GM18909 (cell line): ENCODE measurements around the gene RAD51B.
"Not testable (repeated sequence)": the region's sequence is repeated elsewhere in the genome, so short reads cannot be mapped to it uniquely, and the experiment has no call there.

Experiments used
- ATAC-seq: cut with Tn5 transposase; IDR thresholded peaks from one replicate; pipeline ENCODE4 v1.9.1; 2021; ENCODE audit warnings: mild to moderate bottlenecking; ENCODE audit not compliant: unreplicated experiment, poor library complexity

The RAD51B gene

DNA sequence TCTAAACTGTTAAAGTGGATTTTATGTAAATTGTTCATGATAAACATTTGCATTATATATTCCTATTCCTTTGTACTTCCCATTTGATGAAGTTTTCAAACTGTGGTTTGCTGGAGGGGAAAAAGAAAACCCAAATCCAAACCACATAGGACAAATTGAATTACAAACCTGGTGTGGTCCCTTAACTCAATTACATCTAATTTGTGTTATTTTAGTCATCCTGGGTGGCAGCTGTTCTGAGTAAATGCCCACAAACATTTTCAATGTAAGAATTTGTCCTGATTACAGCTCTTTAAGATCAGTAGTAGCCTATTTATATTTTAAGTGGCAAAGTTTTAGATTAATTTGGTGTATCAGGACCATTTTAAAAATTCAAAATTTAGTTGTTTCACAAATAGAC, 153.9 kb downstream of the RAD51B start:
- no peak for ATAC-seq

DNA sequence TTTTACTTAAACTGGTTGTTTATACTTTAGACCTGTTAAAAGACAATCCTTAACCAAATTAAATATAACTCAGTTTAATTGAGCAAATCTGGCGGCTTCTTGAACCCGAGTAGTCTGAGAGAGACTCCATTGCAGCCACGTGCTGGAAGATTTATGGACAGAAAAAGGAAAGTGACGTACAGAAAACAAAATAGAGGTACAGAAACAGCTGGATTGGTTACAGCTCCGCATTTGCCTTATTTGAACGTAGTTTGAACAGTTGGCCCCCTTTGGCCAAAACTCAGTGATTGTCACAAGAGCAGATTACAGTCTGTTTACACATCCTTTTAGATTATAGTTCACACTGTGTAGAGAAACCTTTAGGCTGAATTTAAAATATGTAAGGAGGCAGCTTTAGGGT, 155.9 kb downstream of the RAD51B start:
- ATAC-seq = no peak

DNA sequence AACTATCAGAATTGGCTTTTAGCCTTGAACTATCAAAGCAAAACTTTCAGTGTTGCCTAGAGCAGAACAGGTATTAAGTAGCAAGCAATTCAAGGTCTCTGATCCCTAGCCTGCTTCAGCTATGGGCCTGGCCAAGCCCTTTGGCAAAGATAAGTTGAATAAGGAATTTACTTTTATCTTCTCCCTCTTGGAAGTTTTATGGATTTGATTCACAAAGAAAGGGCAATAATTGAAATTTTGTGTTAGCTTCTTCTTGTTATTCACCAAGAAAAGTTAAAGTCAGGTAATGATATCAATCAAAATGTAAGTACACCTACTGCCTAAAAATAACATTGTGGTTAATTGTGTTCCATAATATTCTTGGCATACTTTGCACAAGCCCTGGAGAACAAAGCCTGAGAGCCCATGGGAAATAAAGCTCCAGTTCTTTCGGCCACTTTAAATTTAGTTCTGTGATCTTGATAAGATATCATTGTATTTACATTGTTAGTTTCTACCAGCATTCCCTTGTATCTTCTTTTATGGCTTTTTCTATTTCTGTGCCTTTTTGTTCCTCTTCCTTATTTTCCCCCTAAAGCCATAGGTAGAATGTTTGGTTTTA, 158.0 kb downstream of the RAD51B start:
- no peak for ATAC-seq

DNA sequence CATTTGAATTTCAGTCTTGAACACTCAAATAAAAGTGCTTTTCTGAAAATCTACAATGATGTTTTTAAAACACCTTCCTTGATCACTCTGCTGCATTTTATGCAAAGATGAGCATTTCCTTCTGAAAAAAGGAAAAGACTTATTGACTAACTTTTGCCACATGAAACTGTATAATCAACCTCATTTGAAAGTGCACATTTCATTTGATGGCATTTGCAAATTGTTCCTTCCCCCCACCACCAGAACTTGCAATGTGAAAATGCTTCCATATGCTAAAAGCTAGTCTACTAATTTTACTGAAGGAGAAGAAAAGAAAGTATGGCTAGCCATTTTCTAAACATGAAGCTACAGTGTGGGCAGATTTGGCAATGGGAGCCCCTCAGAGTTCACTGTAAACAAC, 159.2 kb downstream of the RAD51B start:
- ATAC-seq = no peak

DNA sequence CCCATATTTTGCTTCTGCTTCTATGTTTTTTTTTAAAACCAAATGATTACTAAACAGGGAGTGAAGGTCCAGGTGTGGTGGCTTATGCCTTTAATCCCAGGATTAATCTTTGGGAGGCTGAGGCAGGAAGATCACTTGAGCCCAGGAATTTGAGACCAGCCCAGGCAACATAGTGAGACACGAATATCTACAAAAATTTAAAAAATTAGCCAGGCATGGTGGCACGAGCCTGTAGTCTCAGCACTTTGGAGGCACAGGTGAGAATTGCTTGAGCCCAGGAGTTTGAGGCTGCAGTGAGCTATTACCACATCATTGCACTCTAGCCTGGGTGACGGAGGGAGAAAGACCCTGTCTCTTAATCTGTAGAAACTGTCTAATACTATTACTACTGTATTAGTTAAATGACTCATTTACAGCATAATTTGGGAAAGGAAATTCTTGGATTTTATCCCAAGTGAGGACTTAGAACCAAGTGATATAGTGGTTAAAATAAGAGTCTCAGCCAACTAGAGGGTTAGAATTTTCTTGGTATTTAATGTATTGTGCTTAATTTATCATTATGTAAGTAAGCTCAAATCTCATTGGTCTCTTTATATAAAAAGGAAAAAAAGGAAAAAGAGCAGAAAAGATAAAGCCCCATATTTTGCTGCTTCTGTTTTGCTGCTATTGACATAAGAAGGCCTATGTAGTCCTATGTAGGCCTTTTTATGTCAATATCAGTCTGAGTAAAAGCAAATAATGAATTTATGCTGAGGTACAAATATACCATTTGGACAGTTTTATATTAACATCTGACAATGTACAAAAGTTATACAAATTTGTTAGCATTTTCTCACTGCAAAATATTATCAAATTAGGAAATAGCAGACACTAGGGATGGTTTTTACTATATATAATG, 163.4 kb downstream of the RAD51B start:
- ATAC-seq = no peak

DNA sequence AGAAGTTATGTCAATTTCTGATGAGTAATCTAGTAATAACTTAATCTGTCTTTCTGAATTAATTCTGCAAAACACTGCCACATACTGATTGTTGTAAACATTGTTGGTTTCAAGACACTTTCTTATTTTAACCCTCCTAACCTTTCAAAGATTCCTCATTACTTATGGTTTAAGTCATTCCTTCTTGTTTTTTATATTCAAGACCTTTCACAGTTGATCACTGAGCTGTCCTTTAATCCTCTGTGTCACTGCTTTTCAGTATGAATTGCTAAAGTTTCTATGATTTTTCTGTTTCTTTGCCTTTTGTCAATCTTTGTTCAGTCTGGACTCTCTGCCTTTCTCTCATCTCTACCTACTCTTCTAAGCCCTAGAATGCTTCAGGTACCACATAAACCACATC, 164.7 kb downstream of the RAD51B start:
- no peak for ATAC-seq

DNA sequence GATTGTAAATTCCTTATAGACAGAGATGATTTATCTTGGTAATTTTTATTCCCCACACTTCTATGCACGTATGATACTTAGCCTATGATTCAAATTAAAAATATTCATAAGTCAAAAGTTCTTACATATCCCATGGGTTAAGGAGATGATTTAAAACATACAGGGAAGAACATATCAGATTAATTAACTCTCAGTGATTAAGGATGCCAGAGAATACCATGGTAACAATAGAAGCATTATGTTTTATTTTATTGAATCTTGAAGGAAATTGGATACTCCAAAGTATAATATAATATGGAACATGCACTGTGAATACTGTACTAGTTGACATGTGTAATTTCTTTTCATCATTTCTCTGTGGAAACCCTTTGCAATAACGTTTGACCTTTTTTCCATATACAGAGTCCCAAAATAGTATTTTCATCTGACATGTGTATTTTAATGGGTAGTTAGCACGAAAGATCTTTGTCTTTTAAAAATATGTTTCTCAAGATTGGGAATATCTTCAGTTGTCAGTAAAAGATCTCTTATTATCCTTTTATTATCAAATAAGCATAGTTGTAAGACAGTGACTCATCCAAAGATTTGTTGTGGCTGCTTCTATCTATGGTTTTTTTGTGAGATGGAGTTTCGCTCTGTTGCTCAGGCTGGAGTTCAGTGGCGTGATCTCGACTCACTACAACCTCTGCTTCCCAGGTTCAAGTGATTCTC, 166.7 kb downstream of the RAD51B start:
- ATAC-seq = no peak

DNA sequence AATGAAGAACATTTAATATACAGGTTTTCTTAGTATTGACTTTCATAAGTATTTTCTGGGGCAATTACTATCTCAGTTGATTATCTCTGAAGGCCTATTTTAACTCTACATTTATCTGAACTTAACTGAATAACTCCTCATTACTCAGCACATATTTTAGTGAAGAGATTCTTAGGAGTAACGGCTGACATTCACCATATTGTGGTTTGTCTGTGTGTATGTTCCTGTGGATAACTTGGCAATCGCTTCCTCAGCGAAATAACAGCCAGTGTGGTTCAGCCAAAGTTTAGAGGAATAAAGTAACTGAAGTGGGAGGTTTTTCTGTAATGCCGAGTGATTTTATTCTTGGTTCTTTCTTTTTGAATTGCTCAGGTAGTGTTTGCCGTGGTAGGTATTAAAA, 168.0 kb downstream of the RAD51B start:
- ATAC-seq = no peak

DNA sequence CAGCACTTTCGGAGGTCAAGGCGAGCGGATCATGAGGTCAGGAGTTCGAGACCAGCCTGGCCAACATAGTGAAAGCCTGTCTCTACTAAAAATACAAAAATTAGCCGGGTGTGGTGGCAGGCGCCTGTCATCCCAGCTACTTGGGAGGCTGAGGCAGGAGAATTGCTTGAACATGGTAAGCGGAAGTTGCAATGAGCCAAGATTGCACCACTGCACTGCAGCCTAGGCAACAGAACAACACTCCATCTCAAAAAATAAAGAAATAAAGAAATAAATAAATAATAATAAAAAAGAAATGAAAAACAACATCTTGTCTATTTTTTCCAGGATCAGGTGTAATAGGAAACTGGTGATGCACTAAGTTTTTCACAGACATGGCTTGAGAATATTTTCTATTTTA, 168.6 kb downstream of the RAD51B start:
- not testable (repeated sequence) for ATAC-seq

DNA sequence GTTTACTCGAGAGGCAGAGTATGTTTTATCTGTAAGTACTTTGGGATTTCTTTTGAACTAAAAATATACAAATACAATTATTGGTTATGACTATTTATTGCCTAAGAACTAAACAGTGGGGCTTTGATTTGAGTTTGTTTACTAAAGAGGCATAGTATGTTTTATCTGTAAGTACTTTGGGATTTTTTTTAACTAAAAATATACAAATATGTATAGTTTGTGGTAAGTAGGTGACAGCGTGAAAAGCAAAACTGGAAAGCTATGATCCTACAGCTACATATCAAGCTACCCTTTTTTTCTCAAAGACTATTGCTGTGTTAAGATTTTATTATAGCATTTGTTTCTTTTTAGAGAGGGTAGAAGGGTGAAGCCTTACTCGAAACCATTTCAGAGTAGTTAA, 171.0 kb downstream of the RAD51B start:
- ATAC-seq = no peak

DNA sequence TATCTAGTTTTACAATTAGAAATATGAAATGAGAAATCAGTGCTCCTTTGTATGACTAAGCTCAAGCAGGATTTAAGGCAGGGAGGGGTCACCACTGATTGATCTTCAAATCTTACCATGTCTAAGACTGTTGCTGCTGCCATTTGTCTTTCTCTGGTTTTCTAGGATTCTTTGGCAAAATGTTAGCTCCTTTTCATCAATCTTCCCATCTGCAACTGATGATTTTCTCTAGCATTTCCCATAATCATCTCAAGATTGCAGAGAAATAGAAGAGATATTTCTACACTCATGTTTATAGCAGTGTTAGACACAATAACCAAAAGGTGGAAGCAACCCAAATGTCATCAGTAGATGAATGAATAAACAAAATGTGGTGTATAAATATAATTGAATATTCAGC, 175.0 kb downstream of the RAD51B start:
- ATAC-seq = no peak

DNA sequence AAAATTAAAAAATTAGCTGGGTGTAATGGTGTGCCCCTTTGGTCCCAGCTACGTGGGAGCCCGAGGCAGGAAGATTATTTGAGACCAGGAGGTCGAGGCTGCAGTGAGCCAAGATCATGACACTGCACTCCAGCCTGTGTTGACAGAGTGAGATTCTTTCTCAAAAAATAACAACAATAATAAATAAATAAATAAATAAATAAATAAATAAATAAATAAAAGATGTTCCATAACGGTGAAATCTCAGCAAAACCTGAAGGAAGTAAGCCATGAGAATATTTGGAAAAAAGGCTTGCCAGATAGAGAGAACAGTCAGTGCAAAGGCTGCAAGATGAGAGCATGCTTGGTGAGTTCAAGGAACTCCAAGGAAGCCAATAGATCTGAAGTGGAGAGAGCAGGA, 176.7 kb downstream of the RAD51B start:
- no peak for ATAC-seq

DNA sequence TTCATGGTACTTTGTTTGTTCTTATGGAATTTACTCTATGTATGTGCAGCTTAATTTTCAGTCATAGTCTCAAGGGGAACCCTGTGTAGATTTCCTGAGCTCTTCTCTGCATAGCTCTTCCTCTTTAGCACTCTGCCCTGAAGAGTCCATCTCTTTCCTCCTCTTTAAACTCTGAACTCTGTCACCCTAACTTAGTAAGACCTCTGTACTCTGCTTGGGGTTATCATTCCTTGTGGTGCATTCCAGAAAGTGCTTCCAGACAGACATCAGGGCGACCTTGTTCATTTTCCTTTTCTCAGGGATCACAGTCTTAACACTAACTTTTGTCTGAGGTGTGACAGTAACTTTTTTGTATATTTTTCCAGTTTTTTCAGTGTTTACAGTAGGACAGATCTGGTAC, 179.3 kb downstream of the RAD51B start:
- ATAC-seq = no peak

DNA sequence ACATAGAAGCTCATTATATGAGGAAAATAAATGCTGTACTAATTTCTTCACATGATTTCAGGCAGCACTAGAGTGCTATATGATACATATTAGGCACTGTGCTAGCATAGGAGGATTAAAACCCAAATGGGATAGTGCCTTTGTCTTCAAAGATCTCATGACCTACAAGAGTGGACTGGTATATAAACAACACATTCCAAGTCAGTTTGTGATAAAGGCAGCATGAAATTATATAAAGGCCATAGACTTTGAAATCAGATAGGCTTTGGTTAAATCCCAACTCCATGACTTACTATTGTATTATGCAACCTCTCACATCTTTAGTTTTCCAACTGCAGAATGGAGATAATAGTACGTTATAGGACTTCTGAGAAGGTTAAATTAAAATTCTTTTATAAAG, 179.7 kb downstream of the RAD51B start:
- no peak for ATAC-seq

DNA sequence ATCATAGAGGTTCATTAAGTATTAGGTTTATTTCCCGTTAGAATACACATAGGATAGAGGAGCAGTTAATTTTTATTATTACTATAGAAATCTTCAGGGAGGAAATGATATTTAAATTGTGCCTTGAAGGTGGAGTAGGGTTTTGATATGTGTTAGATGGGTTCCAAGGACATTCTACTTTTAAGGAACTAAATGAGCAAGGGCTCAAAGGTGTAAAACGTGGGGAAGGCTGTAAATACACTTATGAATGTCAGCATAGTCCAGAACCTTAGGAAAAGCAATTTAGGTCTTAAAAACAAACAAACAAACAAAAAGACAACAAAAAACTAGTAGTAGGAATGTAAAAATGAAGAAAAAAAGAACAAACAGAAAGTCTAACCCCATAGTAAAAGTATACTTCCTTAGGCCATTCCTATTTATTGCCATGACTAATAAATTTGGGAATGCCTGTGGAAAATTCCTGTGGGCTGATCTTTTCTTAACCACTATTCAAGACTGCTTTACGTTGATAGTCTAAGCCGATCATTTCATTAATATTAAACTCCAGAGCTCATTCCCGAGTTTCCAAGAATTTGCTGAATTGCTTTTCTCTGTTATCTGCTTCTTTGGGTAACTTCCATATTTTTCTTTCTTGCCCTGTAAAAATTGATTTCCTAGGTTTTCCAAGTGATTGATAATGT, 180.3 kb downstream of the RAD51B start:
- no peak for ATAC-seq

DNA sequence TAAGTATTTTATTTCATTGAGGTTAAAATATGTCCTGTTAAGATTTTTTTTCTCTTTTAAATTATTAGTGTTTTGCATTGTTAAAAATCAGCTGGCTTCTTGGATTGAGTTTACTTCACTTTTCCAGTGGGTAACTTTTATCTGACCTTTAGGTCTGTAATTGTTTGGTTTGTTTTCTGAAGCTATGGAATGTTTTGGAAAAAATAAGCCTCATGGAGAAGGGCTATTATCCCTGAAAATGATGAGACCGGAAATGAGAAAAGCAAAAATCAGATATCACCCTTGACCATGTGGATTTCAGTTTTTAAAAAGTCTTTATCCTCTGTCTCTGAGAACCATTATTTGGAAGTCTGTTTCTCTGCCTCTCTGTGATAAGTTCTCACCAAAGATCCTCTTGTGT, 180.9 kb downstream of the RAD51B start:
- no peak for ATAC-seq

DNA sequence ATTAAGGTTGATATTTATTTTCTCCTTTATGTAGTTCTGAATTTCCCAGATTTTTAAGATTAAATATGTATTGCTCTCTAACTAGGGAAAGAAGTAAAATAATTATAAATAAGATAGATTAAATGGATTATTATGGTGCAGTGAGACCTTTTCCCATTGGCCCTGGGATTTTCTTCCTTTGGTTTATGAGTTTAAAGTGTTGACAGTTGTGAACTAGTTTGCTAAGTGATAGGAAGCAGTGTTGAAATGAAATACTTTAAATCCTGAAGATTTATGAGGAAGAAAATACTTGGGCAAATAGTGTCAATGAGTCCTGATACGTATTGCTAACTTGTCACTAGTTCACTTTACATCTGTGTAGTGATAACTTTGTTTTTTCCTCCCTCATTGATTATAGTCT, 188.9 kb downstream of the RAD51B start:
- ATAC-seq = no peak

DNA sequence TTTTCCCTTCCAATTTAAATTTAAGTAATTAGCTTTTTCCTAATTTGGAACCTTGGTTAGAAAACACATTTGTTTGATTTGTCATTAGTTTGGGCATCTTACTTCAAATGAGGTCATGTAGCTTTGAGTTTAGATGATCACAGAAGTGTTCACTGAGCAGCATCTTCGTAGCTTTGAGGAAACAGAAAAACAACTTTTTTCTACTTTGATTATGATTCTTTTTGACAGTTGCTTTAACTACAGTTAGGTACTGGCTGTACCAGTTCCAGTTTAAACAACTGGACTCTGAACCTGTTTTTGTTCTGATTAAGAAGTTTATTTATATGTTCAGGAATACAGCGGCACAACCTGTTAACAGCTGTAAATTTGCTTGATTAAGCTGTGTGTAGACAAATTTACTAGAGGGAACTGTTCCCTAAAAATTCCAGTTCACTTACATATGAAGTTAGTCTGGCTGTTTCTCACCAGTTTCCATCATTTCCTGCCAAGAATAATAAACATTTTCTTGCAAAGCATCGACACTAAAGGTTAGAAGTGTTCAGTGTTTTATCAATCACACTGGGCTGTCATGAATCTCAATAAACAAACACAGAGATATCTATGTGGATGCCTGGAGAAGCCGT, 191.9 kb downstream of the RAD51B start:
- ATAC-seq = no peak

DNA sequence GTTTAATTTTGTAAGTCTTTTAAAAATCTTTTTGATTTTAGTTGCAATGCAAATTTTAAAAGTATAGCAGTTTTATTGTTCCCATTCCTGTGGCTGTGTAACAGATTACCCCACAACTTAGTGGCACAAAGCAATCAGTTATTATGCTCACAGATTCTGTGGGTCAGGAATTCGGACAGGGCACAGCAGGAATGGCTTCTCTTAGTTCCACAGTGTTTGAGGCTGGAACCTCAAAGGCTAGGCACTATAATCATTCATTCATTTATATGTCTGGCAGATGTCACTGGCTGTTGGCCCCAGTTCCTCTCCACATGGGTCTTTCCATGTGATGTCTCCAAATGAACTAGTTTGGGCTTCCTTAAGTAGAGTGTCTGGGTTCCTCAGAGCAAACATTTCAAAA, 193.3 kb downstream of the RAD51B start:
- no peak for ATAC-seq

DNA sequence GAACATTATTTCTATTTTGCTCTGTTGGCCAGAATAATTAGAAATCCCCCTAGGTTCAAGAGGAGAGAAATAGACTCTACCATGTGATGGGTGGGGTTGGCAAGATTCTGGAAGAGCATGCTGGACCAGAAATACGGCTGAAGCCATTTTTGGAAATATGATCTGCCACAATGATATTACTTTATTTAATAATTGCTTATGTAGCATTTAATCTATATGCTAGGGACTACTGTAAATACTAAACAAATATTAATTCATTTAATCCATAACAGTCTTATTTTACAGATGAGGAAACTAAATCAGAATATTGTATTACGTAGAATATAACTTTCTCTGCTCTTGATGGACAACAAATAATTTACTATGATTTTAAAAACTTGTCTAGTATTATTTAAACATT, 193.7 kb downstream of the RAD51B start:
- ATAC-seq = no peak
